Daoy (cell line): ENCODE measurements around the gene TLR5. TPM values are rescaled to one million over a fixed set of nuclear protein-coding genes. Genes with fewer than 3 reads are reported as not detected.
"Not testable (repeated sequence)": the region's sequence is repeated elsewhere in the genome, so short reads cannot be mapped to it uniquely, and the experiment has no call there.

Experiments
- DNase-seq: peaks from one replicate; pipeline ENCODE4 v3.0.0-alpha.2; 2015; ENCODE audit warnings: low read depth
- total RNA-seq: library from RNA; depleted of rRNA; stranded (reverse); fragments of >200 nt; shearing (Covaris generic); gene quantifications from 2 replicates; pipeline ENCODE4 v1.2.3, GENCODE V29; 2014; rRNA removed

TLR5 gene, protein sequence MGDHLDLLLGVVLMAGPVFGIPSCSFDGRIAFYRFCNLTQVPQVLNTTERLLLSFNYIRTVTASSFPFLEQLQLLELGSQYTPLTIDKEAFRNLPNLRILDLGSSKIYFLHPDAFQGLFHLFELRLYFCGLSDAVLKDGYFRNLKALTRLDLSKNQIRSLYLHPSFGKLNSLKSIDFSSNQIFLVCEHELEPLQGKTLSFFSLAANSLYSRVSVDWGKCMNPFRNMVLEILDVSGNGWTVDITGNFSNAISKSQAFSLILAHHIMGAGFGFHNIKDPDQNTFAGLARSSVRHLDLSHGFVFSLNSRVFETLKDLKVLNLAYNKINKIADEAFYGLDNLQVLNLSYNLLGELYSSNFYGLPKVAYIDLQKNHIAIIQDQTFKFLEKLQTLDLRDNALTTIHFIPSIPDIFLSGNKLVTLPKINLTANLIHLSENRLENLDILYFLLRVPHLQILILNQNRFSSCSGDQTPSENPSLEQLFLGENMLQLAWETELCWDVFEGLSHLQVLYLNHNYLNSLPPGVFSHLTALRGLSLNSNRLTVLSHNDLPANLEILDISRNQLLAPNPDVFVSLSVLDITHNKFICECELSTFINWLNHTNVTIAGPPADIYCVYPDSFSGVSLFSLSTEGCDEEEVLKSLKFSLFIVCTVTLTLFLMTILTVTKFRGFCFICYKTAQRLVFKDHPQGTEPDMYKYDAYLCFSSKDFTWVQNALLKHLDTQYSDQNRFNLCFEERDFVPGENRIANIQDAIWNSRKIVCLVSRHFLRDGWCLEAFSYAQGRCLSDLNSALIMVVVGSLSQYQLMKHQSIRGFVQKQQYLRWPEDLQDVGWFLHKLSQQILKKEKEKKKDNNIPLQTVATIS
- total RNA-seq, result 0.77 and 1.1 TPM in 2 replicates

DNA sequence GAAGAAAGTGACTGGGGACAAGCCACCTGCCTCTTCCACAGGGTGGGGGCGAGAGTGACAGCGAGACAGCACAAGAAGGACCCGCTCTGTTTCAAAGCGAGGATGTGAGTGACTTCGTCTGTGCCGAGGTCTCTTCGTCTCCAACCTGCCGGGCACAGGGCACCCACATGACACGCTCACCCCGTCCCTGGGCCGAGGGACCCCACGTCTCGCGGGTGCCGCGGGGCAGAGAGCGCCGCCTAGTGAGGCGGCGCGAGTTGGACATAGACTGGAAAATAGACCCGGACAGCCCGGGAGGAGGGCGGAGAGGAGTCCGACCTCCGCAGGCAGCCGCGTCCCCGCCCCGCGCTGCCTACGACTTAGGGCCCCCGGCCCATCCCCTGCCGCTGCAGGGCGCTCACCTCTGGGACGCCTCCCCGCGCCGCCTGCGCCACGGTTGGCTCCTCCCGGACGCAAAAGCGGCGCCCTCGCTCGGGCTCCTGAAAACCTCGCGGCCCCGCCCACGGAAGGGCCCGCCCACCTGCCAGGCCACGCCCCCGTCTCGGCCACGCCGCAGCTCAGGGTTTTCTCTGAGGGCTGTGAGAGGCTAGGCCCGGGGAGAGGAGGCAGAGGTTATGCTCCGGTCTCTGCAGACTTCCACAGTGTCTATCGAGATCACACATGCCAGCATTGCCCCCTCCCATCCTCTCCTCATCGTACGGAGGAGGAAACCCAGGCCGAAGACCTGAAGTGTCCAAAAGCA lies at the start of gene TLR5:
Gene TLR5 (minus strand): TSS at position 454 of the 742 bp plus-strand sequence. CDS start 30,217 bp downstream, outside the sequence.
- DNase-seq, result peak; percentile 91

DNA sequence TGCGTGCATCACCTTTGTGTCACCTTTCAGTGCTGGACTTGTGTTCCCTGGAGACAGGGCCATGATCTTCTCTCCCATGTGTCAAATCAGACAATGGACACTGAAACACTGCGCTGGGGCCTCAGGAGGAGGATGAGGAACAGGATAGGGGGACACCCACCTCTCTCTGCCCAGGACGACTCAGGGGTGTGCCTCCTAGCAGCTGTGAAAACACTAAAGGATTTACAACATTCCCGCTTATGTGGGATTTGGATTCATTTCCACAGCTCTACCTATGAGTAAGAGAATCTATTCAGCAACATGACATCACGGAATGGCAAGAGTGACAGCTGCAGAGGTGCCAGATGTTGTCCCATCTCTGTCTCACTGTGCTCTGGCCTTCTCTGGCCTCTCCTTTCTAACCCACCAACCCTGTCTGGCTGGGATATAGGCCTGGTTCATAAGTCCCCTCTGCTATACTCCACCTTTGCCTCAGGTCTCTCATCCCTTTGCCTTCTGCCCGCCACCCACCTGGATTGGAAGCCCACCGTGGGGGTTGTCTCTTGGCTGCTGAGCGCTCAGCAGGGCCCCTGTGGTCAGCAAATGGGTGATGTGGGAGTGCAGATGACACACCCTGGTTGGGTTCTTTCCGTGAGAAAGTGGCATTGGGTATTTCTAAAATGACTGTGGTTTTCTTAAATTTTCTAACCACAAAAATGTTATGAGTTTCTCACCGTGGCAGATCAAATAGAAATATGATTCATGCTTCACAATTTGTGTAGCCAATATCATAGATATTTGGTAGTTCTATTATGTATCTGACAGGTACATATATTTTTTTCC lies 47.1 kb upstream of the TLR5 start:
- DNase-seq, result peak; percentile 95

DNA sequence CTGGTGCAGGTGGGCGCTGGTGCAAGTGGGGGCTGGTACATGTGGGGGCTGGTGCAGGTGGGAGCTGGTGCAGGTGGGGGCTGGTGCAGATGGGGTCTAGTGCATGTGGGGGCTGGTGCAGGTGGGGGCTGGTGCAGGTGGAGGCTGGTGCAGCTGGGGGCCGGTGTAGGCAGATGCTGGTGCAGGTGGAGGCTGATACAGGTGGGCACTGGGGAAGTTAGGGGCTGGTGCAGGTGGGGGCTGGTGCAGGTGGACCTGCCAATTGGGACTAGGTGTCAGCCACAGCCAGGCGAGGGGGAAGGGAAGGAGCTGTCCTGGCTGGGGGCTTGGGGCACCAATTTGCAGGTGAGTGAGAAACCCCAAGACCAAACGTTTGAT lies 46.5 kb upstream of the TLR5 start:
- DNase-seq, result no peak

DNA sequence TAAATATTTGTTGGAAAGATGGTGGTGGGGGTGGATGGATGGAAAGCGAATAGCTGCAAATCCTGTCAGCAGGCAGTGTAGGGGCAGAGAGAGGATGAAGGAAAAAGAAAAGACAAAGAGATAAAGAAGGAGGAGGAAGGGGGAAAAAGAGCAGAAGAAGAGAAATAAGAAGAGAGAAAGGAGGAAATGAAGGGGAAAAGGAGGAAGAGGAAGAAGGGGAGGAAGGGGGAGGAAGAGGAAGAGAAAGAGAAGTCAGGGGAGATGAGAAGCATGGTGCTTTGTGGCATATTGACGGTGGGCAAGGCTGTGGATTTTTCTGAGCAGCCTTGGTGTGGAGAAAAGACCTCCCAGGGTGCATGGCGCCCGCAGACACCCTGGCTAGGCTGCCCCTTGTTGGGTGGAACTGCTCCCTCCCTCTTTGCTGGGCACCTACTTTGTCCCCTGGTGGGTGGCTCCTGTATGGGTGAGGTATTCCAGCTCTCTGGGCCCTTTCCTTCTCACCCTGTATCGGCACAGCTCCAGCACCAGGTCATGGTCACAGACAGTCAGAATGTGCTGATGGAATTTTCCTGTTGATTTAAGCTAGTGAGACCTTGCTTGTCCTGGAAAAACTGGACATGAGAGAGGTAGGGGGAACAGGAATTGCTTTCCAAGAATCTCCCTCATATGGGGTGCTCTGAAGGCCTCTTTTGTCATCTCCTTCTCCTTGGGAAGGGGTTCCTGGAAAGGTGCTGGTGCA lies 45.7 kb upstream of the TLR5 start:
- no peak for DNase-seq

DNA sequence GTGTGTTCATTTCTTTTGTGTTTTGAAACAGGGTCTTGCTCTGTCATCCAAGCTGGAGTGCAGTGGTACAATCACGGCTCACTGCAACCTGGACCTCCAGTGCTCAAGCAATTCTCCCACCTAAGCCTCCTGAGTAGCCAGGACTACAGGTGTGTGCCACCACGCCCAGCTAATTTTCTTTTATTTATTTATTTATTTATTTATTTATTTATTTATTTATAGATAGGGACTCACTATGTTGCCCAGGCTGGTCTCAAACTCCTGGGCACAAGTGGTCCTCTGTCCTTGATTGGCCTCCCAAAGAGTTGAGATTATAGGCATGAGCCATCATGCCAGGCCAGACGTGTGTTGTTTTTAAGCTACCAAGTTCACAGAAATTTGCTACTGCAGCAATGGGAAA lies 43.8 kb upstream of the TLR5 start:
- no peak for DNase-seq

DNA sequence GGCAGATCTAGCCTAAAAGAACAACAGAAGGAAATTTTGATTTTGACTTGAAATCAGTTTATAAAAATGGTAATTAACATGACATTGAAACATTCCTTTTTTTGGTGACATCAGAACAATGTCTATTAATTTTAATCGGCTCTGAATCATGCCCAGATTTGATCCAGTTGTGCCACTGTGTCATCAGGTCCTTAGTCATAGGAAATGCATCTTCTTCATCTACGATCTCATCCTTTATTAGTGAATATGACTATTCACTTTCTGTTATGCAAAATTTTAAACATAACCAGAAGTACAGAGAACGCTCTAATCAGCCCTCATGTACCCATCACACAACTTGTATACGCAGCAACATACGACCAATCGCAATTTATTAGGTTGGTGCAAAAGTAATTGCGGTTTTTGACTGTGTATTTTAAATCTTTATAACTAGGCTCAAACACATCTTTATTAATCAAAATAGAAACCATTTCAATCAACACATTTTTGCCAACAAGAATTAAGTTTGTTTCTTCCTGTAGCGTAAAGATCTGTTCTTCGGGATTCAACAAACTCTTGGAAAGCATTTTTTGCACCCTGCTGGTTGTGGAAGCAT lies 40.3 kb upstream of the TLR5 start:
- DNase-seq, result peak; percentile 32

DNA sequence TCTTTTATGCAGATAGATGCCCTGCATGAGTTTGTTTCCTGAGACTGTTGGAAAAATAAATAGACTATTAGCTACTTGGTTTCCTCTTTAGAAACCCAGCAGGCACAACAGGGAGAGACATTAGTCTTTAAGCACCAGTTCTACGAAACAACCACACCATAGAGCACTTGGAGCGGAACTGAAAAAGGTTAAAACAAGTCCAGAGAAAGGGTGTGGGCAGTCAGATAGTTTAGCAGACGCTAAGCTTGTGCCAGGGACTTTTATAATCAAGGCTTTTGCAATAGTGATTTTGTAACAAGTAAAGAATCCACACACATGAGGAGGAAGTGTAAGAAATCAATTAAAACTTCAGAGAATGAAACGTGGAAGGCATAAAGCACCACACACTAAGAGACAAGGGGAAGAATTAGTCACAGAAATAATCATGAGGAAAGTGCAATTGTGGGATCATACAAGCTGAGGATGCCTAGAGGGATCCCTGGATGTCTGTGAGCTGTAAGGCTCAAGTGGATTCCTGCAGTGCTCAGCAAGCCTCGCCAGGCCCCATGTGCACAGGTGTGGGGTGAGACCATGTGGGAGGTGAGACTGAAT lies 37.8 kb upstream of the TLR5 start:
- peak; percentile 57 for DNase-seq

DNA sequence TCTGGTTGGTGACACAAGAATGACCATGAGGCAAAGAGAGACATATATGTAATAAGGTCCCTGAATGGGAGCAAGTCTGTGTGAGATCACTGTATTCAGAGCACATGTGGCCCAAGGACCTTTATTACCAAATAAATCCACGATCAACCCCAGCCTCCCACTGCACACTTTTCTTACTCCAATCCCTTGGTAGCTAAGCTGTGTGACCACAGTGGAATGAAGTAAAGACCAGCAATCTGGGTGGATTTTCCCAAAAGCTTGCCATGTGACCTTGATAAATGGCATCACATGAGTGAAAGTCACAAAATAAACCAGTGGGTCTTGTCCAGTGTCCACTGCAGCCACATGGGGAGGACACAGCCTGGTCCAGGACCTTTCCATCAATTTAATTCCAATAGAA lies 36.7 kb upstream of the TLR5 start:
- DNase-seq, result no peak

DNA sequence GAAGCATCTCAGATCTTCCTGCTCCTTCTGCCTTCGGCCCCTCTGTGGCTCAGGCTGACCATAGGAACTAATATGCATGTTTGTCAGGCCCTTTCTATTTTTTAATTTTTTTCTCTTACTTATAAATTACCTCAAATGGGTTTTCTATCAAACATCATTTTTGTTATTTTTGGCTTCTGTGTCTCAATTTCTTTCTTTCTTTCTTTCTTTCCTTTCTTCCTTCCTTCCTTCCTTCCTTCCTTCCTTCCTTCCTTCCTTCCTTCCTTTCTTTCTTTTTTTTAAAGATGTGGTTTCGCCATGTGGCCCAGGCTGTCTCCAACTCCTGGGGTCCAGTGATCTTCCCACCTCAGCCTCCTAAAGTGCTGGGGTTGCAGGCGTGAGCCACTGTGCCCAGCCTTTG lies 36.2 kb upstream of the TLR5 start:
- DNase-seq, result no peak

DNA sequence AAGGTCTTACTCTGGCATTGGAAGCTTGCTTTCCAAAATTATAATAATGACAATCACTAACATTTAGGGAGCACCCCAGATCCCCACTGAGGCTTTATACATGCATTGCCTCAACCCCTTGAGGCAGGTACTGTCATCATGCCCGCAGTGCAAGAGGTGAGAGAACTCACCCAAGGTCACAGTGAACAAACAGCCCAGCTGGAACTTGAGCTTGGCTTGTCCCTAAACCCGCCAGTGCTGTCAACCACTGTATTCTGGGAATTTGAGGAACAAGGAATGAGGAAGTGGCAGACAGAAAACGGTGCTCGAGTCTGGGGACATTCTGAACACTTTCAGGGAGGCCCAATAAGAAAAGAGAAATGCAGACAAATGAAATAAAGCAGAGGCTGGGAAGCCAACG lies 34.6 kb upstream of the TLR5 start:
- no peak for DNase-seq

DNA sequence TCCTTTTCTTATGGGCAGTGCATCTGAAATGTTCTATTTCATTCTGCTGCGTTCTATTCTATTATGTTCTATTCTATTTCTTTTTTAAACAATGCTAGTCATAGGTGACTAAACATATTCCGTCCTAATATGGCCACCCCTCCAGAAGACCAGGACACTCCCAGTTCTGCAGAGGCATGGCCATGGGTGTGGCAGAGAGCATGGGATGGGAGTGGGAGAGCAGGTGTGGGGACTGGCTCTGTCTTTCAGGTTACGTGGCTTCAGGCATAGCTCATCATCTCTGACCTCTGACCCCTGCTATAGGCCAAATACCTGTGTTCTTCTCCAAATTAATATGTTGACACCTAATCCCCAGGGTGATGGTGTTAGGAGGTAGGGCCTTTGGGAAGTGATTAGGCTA lies 33.4 kb upstream of the TLR5 start:
- DNase-seq, result no peak

DNA sequence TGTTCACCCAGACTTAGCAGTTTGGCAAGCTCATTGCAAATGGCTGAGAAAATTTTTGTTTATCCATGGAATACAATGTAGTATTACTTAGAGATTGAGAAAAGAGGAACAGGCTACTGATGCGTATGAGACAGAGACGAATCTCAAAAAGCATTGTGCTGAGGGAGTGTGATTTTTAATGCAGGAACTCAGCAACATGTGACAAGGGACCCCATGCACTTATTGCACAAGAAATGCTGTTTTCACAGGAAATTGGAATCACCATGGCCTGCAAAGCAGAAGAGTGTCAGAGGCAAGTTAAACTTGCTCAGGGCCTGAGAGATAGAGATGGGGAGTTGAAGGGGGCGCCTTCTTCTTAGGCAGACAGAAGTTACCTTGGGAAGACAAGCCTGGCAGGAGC lies 32.6 kb upstream of the TLR5 start:
- no peak for DNase-seq

DNA sequence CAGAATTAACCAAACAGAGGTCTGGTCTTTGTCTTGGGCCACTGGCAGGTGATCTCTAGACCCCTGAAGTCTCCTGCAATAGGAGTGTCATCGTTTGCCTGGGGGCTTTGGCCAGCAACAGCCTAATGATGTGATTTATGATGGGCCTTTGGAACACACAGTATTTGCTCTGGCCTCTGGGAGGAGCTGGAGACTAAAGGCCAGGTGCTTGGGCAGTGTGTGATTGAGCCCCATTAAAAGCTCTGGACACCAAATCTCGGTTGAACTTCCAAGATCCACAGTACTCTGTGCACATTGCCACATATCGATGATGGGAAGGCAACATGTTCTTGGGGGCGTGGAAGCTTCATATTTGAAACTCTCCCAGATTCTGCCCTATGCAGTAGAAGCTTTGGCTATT lies 32.0 kb upstream of the TLR5 start:
- peak; percentile 55 for DNase-seq

DNA sequence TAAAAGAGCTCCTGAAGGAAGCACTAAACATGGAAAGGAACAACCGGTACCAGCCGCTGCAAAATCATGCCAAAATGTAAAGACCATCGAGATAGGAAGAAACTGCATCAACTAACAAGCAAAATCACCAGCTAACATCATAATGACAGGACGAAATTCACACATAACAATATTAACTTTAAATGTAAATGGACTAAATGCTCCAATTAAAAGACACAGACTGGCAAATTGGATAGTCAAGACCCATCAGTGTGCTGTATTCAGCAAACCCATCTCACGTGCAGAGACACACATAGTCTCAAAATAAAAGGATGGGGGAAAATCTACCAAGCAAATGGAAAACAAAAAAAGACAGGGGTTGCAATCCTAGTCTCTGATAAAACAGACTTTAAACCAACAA lies 26.4 kb upstream of the TLR5 start:
- DNase-seq, result not testable (repeated sequence)

DNA sequence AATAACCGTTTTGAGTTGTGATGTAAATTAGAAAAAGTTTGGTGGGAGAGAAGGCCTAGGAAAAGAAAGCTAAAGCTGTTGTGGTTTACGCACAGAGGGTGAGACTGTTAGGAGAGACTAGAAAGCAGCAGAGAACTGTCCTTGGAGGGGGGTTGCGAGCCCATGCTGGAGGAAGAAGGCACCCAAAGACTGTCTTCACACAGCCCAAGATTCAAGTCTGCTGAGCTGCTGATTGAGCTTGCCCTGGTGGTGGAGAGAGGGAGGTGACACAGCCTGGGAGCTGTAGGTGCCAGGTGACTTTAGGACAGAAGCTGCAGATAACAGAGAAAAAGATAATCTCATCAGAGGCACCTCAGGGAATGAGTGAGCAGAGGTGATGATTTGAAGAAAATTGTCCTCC lies 18.3 kb upstream of the TLR5 start:
- no peak for DNase-seq

DNA sequence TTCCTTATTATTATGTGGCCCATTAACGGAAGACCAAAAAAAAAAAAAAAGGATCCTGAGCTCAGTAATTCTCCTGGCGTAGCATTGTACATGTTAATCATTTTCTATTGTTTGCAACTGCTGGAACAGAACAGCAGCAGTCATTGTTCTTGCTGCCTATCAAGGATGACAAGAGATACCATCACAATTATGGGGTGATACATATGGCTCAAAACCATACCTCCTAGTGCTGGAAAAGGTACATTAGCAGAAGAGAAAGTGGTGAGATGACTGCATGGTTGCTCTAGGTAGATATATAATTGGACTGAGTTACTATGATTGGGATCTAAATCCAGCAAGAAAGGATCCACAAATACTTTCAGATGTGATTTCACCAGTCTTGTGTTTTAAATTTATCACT lies 13.3 kb upstream of the TLR5 start:
- no peak for DNase-seq

DNA sequence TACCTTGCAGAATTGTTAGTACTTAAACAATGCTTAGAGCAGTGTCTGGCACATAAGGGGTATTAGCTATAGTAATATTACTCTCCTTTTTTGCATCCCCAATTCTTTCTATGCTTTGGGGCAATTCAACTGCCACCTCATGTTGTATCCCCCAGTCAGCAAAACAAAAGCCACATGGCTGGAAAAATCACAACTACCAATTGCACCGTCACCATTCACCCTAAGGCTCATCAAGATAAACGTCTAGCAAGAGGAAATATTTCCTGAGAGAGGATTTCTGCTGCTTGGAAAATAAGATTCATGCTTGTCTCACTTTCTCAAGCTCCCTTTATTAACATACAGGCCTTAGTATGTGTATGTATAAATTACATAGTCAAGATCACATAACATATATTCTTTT lies 12.1 kb upstream of the TLR5 start:
- DNase-seq, result no peak

DNA sequence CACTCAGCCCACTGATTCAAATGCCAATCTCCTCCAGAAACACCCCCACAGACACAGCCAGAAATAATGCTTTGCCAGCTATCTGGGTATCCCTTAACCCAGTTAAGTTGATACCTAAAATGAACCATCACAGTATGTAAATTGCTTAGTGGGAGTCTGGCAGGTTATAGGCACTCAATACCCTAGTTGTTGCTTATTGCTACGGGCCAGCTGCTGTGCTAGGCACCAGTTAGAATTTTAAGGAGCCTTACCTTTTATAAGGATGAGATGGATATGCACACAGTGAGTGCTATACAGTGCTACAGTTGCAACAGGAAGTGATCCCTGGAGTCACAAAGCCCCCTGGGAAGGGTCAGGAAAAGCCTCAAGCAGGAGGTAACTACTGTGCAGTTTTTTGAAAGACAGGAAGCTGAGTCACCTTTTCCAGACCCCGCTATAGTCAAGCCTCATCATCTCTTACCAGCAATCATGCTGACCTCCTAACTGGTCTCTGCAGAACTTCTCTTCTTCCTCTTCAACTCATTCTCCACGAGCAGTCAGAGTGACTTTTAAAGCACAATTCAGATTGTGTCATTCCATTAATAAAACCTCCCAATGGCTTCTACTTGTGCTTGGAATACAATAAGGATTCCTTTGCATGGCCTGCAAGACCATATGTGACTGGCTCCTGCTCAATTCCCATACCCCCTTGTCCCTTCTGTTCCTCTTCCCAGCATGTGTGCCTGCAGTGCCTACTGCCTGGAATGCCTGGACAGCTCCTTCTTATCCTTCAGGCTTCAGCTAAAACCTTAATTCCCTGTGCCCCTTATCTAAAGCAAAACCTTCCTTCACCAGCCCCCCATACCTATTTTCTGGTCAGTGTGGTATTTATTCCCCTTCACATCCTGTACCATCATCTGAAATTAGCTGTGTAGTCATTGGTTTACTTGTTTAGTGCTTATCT lies 10.4 kb upstream of the TLR5 start:
- peak; percentile 68 for DNase-seq

DNA sequence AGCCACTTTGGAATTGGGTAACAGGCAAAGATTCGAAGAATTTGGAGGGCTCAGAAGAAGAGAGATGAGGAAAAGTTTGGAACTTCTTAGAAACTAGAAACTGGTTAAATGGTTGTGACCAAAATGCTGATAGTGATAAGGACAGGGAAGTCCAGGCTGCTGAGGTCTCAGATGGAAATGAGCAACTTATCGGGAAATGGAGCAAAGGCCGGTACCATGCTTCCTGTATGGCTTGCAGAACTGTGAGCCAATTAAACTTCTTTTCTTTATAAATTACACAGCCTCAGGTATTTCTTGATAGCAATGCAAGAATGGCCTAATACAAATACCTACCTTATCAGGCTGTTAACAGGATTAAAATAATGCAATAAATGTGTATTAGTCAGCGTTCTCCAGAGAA lies 9.4 kb upstream of the TLR5 start:
- no peak for DNase-seq
